NCI-H1048 (cell line): ENCODE data around the gene PLCE1.

Experiments used
- DNase-seq: peaks from one replicate; lab custom pipeline; 2025; lab: John Stamatoyannopoulos, UW

Gene PLCE1

GRCh38 chr10:93994438-93994801 is 689 bp downstream of the PLCE1 start:
- DNase-seq: no peak

DNA sequence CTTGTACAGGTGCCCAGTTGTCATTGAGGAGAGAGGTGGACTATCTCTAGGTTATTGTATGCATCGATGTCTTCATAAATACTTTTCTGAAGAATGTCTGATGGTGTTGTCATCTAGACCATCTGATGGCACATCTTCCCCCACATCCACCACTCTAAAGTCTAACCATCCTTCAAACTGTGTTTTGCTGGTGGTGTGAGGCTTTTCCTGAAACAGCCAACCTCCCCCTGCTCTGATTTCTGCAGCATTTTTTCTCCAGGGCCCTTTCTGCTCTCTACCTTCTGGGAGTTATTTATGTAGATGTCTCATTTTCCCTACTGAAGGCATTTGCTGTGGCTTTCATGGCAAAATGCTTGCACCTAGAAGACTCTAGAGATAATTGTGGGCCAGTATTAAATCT is 1.5 kb downstream of the PLCE1 start:
- DNase-seq: no peak

GRCh38 chr10:93995598-93996271 is 2.0 kb downstream of the PLCE1 start:
- DNase-seq: no peak

DNA sequence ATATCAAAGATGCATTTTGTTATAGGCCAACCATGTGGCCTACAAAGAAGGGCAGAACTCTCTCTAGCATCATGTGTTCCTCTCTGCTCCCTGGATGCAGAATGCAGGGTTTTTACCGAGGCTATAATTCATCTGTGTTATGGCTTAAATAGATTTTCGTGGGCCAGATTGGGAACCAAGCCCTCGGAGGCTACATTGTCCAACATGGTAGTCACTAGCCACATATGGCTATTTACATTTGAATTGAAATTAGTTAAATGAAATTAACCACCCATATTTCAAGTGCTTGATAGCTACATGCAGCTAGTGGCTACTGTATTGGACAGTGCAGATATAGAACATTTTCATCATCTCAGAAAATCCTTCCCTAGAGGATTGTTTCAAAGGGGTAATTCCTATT is 2.8 kb downstream of the PLCE1 start:
- DNase-seq: no peak

GRCh38 chr10:93997546-93997945 is 3.8 kb downstream of the PLCE1 start:
- DNase-seq: no peak

- DNase-seq: no peak
These were observed 5.7 kb downstream of the PLCE1 start for GRCh38 chr10:93999401-93999851.

GRCh38 chr10:94000638-94001415 is 7.1 kb downstream of the PLCE1 start:
- no peak for DNase-seq

GRCh38 chr10:94001416-94001810 is 7.7 kb downstream of the PLCE1 start:
- DNase-seq: no peak

DNA sequence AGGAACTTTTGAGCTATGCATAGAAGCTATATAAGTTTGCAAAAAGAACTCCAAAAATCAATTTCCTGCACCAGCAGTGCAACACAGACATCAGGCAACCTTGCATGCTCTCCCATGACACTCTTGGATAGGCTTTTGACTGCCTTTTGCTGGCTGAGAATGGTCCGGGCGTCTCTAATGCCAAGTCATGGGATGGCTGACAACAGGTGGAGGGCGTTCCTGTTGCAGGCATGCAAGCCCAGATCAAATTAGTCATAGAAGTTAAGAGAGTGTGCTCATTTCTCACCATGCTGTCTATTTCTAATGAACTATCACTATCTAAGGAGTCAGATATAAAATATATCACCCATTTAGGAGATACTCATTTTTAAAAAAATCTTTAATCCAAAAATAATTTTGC is 8.4 kb downstream of the PLCE1 start:
- no peak for DNase-seq

- no peak for DNase-seq
These were observed 9.8 kb downstream of the PLCE1 start for GRCh38 chr10:94003488-94003887.

- DNase-seq: no peak
These were observed 11.3 kb downstream of the PLCE1 start for GRCh38 chr10:94005050-94005449.

- DNase-seq: no peak
These were observed 13.1 kb downstream of the PLCE1 start for GRCh38 chr10:94006591-94007550.

GRCh38 chr10:94008526-94008925 is 14.8 kb downstream of the PLCE1 start:
- no peak for DNase-seq

DNA sequence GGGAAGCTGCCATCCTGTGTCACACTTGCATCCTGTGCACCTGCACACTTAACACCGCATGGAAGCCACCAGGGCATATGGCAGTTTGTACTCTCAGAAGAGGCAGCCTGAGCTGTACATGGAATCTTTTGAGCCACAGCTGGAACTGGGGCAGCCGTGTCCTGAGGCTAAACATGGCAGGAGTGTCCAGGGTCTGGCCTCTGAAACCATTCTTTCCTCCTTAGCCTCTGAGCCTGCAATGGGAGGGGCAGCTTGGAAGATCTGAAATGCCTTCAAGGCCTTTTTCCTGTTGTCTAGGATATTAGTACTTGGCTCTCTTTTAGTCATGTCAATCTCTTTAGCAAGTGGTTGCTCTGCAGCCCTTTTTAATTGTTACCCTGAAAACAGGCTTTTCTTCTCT is 16.4 kb downstream of the PLCE1 start:
- no peak for DNase-seq

DNA sequence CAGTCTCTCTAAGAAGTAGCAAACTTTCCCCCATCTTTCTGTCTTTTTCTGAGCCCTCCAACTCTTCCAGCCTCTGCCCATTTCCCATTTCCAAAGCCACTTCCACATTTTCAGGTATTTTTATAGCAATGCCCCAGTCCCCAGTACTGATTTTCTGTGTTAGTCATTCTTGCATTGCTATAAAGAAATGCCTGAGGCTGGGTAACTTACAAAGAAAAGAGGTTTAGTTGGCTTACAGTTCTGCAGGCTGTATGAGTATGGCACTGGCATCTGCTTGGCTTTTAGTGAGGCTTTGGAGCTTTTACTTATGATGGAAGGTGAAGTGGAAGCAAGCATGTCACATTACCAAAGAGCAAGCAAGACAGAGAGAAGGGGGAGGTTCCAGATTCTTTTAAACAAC is 17.2 kb downstream of the PLCE1 start:
- no peak for DNase-seq

DNA sequence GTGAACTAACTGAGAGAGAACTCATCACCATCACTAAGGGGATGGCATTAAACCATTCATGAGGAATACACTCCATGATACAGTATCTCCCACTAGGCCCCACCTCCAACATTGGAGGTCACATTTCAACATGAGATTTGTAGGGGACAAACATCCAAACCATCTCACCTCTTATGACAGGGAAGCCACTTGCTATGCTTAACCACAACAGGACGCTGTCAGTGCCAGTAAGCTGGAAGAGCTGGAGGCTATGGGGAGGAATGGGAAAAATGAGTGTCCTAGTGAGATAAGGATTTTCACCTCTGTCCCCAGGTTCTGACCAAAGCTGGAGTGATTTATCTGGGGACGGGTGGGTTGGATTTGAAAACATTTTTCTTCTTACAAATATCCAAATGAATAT is 17.6 kb downstream of the PLCE1 start:
- no peak for DNase-seq

- DNase-seq: no peak
These were observed 19.1 kb downstream of the PLCE1 start for GRCh38 chr10:94012834-94013233.

DNA sequence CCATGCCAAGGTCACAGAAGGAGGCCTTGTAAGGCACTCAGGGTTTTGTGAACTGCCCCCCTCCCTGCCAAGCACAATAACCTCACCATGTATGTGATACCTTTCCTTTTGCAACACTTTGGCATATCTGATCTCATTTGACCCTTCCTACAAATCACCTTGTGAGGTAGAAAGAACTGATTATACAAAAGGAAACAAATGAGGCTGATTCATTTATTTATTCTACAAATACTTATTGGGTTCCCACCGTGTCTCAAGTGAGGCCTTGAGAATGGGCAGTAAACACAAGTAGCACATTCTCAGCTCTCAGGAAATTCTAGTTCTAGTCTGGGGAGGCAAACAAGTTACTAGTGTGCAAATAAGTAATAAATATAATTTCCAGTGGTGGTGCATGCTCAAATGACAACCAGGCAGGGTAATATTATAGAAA is 19.6 kb downstream of the PLCE1 start:
- DNase-seq: no peak

DNA sequence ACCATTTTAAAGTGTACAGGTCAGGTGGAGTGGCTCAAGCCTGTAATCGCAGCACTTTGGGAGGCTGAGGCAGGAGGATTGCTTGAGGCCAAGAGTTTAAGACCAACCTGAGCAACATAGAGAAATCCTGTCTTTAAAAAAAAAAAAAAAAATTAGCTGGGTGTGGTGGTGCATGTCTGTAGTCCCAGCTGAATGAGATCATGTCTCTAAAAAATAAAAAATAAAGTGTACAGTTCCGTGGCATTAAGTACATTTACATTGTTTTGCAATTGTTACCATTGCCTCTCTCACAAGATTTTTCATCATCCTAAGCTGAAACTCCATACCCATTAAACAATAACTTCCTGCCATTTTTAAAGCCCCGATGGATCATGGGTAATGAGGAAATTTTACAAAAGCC is 20.6 kb downstream of the PLCE1 start:
- DNase-seq: no peak

DNA sequence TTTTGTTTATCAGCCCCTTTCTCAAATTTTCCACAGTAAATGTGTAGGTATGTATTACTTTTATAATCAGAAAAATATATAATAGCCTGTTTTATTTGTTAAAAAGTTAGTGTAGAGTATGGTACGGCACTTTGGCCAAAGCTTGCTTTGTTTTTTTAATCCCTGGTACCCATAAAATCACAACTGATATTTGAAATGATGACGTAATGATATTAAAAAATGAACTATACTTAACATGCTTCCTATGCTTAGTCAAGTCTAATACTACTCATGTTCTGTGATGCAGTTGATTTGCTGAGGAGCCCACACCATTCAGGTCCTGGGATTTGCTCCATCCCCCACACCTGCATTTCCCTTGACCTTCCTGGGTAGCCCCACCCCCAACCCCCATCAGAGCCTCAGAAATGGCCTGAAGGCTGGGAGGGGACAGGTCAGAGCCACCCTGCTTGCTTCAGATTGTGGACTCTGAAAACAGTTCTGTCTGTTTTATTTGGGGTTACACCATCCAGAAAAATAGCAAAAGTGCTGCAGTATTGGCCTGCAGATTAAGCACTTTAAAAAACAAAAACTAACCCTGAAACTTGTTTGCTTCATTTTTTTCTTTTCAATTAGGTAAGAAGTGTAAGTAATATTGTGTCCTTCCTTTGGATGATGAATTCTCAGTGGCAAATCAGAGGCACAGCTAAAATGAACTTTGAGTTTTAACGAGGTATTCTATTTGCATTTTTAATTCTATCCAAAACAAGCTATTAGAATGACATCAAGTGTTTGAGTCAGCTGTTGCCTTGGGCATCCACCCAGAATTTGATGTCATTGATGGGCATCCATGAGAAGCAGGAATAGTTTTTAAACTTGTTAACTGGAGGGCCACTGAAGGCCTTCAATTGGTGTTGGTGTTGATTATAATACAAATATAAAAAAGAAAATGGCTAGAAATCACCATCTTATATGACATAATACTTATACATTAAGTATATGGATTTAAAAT is 23.3 kb downstream of the PLCE1 start:
- DNase-seq: no peak

DNA sequence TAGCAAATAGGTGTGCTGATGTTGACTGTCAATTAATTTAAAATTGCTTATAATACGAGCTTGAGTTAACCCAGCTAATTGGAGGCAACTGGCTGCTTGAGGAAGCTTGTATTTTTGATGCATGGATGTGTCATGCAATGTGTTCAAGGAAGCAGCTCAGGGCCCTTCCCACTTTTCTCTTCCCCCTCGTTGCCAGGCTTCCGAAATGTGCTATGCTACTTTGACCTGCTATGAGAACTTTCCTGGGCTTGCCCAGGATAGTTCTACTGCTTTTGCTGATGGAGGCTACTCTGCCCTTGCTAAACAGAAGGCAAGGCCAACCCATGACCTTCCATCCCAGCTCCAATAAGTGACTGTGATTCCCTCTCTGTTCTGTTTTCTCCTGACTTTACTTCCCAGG is 24.4 kb downstream of the PLCE1 start:
- no peak for DNase-seq
